Smooth muscle cell (in vitro differentiated cells): ENCODE results near the gene AFF2. TPM values are rescaled to one million over a fixed set of nuclear protein-coding genes. Genes with fewer than 3 reads are reported as not detected.

ENCODE experiments used
- DNase-seq: peaks from one replicate; lab custom pipeline; 2025; ENCODE audit not compliant: unreplicated experiment; lab: John Stamatoyannopoulos, UW
- H2AFZ ChIP-seq: fragments of 200-600 bp; sonication (generic); 2 replicates; pipeline ENCODE4 v1.6.0; 2016; ENCODE audit warnings: antibody characterized with exemption, low read depth, mild to moderate bottlenecking
- H3F3A ChIP-seq: fragments of 200-600 bp; sonication (generic); 2 replicates; pipeline ENCODE4 v1.6.0; 2017; ENCODE audit warnings: antibody characterized with exemption, low read depth
- H3K27ac ChIP-seq: fragments of 200-600 bp; sonication (generic); 2 replicates; pipeline ENCODE4 v1.5.1; 2016; ENCODE audit warnings: low read depth, mild to moderate bottlenecking
- H3K27me3 ChIP-seq: fragments of 200-600 bp; sonication (generic); 2 replicates; pipeline ENCODE4 v1.6.1; 2016; ENCODE audit warnings: low read depth, mild to moderate bottlenecking
- H3K36me3 ChIP-seq: fragments of 200-600 bp; sonication (generic); 2 replicates; pipeline ENCODE4 v1.5.1; 2016; ENCODE audit warnings: low read depth
- H3K4me1 ChIP-seq: fragments of 200-600 bp; sonication (generic); 2 replicates; pipeline ENCODE4 v1.5.1; 2016; ENCODE audit warnings: low read depth
- H3K4me2 ChIP-seq: fragments of 200-600 bp; sonication (generic); 2 replicates; pipeline ENCODE4 v1.6.0; 2016; ENCODE audit warnings: mild to moderate bottlenecking
- H3K4me3 ChIP-seq: fragments of 200-600 bp; sonication (generic); 2 replicates; pipeline ENCODE4 v1.5.1; 2016; ENCODE audit warnings: mild to moderate bottlenecking
- H3K79me2 ChIP-seq: fragments of 200-600 bp; sonication (generic); 2 replicates; pipeline ENCODE4 v1.6.0; 2016; ENCODE audit warnings: low read depth, mild to moderate bottlenecking
- H3K9ac ChIP-seq: fragments of 200-600 bp; sonication (generic); 2 replicates; pipeline ENCODE4 v1.6.0; 2016; ENCODE audit warnings: low read depth
- H3K9me3 ChIP-seq: fragments of 200-600 bp; sonication (generic); replicated peaks from 2 replicates; pipeline ENCODE4 v1.5.1; 2016; ENCODE audit warnings: low read depth
- H4K20me1 ChIP-seq: fragments of 200-600 bp; sonication (generic); 2 replicates; pipeline ENCODE4 v1.6.0; 2016; ENCODE audit warnings: low read depth
- CTCF ChIP-seq: fragments of 200-600 bp; sonication (generic); IDR thresholded peaks from 2 replicates; pipeline ENCODE4 v1.5.1; 2017; ENCODE audit warnings: borderline replicate concordance, mild to moderate bottlenecking, antibody characterized with exemption; ENCODE audit not compliant: insufficient read depth, poor library complexity, severe bottlenecking
- WGBS: methylation state at CpG from one replicate; pipeline ENCODE4 v1.1.7; 2016; ENCODE audit warnings: low lambda C conversion rate; 5-methylcytosine and 5-hydroxymethylcytosine counted together
- polyA plus RNA-seq: library from polyadenylated mRNA; unstranded; fragments of >200 nt; fragmentation: Nextera tagmentation; extraction: Ambion mirVana; gene quantifications from 2 replicates; pipeline ENCODE4 v1.2.1, GENCODE V29; 2016
- total RNA-seq: library from RNA; depleted of rRNA; stranded (reverse); fragments of >200 nt; gene quantifications from 2 replicates; pipeline ENCODE4 v1.2.3, GENCODE V29; 2014

The AFF2 gene
- total and polyA plus RNA-seq, 2 experiments from 2014 or later, result 0.57 to 3.6 TPM

DNA sequence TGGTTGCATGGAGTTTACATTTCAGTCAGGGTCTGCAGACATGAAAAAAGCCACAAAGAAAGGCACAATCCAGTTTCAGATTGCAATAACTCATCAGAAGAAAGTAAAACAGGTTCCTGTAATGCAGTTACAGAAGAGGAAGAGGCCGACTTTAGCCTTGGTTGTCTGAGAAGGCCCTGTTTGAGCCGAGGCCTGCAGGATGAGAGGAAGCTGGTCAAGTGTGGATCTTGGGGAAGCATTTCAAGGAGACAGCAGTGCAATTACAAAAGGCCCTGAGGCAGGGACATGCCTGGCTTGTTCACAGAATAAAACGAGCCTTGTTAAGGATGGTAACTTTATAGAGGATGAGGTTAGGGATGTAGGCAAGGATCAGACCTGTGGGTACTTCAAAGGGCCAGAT is 62.4 kb downstream of the AFF2 start:
- no peak overlapping the region for H3K4me2 ChIP-seq
- H3F3A ChIP-seq, result no peaks in the 10 kb centered on the region
- H3K4me1 ChIP-seq, result no peaks in the 10 kb centered on the region
- H3K4me3 ChIP-seq, result no peak overlapping the region
- no peaks in the 10 kb centered on the region for H3K79me2 ChIP-seq
- 55% methylated on average over 3 of the region's 3 CpGs for WGBS
- no peaks in the 10 kb centered on the region for H4K20me1 ChIP-seq
- no peaks in the 10 kb centered on the region for H3K27me3 ChIP-seq
- H2AFZ ChIP-seq, result no peak overlapping the region
- no peak for TF ChIP-seq CTCF
- no peak overlapping the region for H3K27ac ChIP-seq
- no peaks in the 10 kb centered on the region for H3K36me3 ChIP-seq
- no peak overlapping the region for H3K9ac ChIP-seq
- DNase-seq, result no peak
- H3K9me3 ChIP-seq, result no peaks in the 10 kb centered on the region

GRCh38 chrX:148567229-148567628 is 66.8 kb downstream of the AFF2 start:
- Histone ChIP-seq H3K4me1 (no peaks in the 10 kb centered on the region), H3K9ac (no peak overlapping the region), H2AFZ (no peak overlapping the region), H3K27me3 (no peaks in the 10 kb centered on the region), H3K36me3 (no peaks in the 10 kb centered on the region), H3F3A (no peaks in the 10 kb centered on the region), H3K79me2 (no peaks in the 10 kb centered on the region), H3K9me3 (no peaks in the 10 kb centered on the region), H4K20me1 (no peaks in the 10 kb centered on the region), H3K4me3 (no peak overlapping the region), H3K4me2 (peak overlapping the region; percentile 56), H3K27ac (peak overlapping the region; percentile 11)
- no peak for TF ChIP-seq CTCF
- 34% methylated on average over 3 of the region's 3 CpGs for WGBS
- DNase-seq, result no peak

DNA sequence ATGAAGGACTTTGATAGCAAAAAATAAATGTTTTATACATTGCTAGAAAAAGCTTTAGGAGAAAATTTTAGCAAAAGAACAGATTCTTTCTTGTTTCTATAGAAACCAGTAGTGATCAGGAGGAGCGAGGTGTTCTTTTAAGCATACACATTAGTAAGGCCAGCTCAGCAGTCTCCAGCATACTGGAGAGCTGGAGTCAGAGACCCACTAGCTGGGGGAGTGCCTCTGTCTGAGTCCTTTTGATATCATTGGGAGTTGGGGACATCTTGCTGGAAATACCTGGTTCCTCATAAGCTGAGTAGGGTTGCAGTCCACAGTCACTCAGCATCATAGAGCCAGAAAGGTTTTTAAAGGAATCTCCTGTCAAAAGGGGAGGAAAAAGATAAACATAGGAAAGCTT is 67.4 kb downstream of the AFF2 start:
- Histone ChIP-seq H4K20me1 (no peaks in the 10 kb centered on the region), H3K79me2 (no peaks in the 10 kb centered on the region), H3K27ac (peak overlapping the region; percentile 11), H3K36me3 (no peaks in the 10 kb centered on the region), H3K9me3 (no peaks in the 10 kb centered on the region), H2AFZ (no peak overlapping the region), H3K9ac (no peak overlapping the region), H3K27me3 (no peaks in the 10 kb centered on the region), H3K4me2 (peak overlapping the region; percentile 56), H3K4me3 (no peak overlapping the region), H3F3A (no peaks in the 10 kb centered on the region), H3K4me1 (no peaks in the 10 kb centered on the region)
- DNase-seq, result no peak
- TF ChIP-seq CTCF, result no peak
- WGBS, result 46% methylated on average over 1 of the region's 1 CpG

DNA sequence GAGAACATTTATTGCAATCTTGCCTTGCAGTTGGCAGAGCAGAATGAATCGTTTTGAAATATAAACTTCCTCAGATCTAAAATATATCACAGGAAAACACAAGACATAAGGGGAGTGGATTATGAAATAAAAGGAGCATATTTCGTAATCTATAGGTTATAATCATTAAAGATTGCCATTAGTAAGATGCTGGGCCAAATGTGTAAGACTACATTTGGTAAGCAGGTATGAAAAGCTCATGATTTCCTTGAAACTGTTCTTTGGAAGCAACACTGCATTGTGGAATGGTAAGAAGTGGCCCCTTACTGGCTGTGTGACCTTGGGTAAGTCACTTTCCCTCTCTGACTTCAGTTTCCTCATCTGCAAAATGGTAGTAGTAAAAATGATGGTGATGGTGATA is 68.3 kb downstream of the AFF2 start:
- no peaks in the 10 kb centered on the region for H3F3A ChIP-seq
- no peak overlapping the region for H3K27ac ChIP-seq
- H2AFZ ChIP-seq, result no peak overlapping the region
- H3K36me3 ChIP-seq, result no peaks in the 10 kb centered on the region
- H3K9ac ChIP-seq, result no peak overlapping the region
- no peak for TF ChIP-seq CTCF
- H3K9me3 ChIP-seq, result no peaks in the 10 kb centered on the region
- no peaks in the 10 kb centered on the region for H4K20me1 ChIP-seq
- WGBS, result 59% methylated on average over 2 of the region's 2 CpGs
- no peaks in the 10 kb centered on the region for H3K27me3 ChIP-seq
- H3K4me3 ChIP-seq, result no peak overlapping the region
- no peak for DNase-seq
- H3K4me2 ChIP-seq, result no peak overlapping the region
- H3K4me1 ChIP-seq, result no peaks in the 10 kb centered on the region
- H3K79me2 ChIP-seq, result no peaks in the 10 kb centered on the region
